Measurements from ENCODE around the gene MPZL1.

GRCh38 chr1:167792188-167792565 is 70.4 kb downstream of the MPZL1 start:
- no peak for TF ChIP-seq CTCF (IDR thresholded peaks at IDR 0.05)
- no peak for TF ChIP-seq POLR2A (IDR thresholded peaks at IDR 0.05)
- TF ChIP-seq POLR2AphosphoS5 (IDR thresholded peaks at IDR 0.05): no peak

Measured in breast epithelium (tissue), 3 donors.